Loucy (cell line): ENCODE measurements around the gene MYL11.
A peak's percentile ranks its signal among the peaks of the same experiment; 100 is the strongest.

ENCODE experiments used
- H2AFZ ChIP-seq: fragments of 200-600 bp; sonication (generic); 2 replicates; pipeline ENCODE4 v1.6.0; 2016; ENCODE audit warnings: antibody characterized with exemption, mild to moderate bottlenecking, low read length, moderate library complexity
- H3F3A ChIP-seq: fragments of 200-600 bp; 2 replicates; pipeline ENCODE4 v1.6.0; 2016; ENCODE audit warnings: antibody characterized with exemption, low read depth, mild to moderate bottlenecking
- H3K27me3 ChIP-seq: fragments of 200-600 bp; sonication (generic); 2 replicates; pipeline ENCODE4 v1.6.1; 2014; ENCODE audit warnings: low read length, mild to moderate bottlenecking; ENCODE audit not compliant: insufficient read depth, poor library complexity, severe bottlenecking
- H3K36me3 ChIP-seq: fragments of 200-600 bp; sonication (generic); 2 replicates; pipeline ENCODE4 v1.6.1; 2016; ENCODE audit warnings: low read length; ENCODE audit not compliant: insufficient read depth
- H3K4me1 ChIP-seq: fragments of 200-600 bp; sonication (generic); 2 replicates; pipeline ENCODE4 v1.5.1; 2014; ENCODE audit warnings: low read length, mild to moderate bottlenecking; ENCODE audit not compliant: insufficient read depth, poor library complexity, severe bottlenecking
- H3K4me2 ChIP-seq: fragments of 200-600 bp; sonication (generic); 2 replicates; pipeline ENCODE4 v1.6.0; 2014; ENCODE audit warnings: antibody characterized with exemption, low read length, low read depth, mild to moderate bottlenecking; ENCODE audit not compliant: poor library complexity, severe bottlenecking
- H3K4me3 ChIP-seq: fragments of 200-600 bp; sonication (generic); 2 replicates; pipeline ENCODE4 v1.5.1; 2014; ENCODE audit warnings: low read length, mild to moderate bottlenecking, mixed read lengths; ENCODE audit not compliant: poor library complexity, severe bottlenecking
- H3K79me2 ChIP-seq: fragments of 200-600 bp; sonication (generic); 2 replicates; pipeline ENCODE4 v1.6.1; 2014; ENCODE audit warnings: low read length; ENCODE audit not compliant: insufficient read depth
- H3K9ac ChIP-seq: fragments of 200-600 bp; sonication (generic); 2 replicates; pipeline ENCODE4 v1.6.0; 2014; ENCODE audit warnings: mild to moderate bottlenecking, low read depth, low read length, moderate library complexity; ENCODE audit not compliant: poor library complexity, severe bottlenecking
- H3K9me2 ChIP-seq: fragments of 200-600 bp; sonication (generic); replicated peaks from 2 replicates; pipeline ENCODE4 v1.6.1; 2016; ENCODE audit warnings: low read depth, low read length, mixed read lengths
- H3K9me3 ChIP-seq: fragments of 200-600 bp; sonication (generic); 2 replicates; pipeline ENCODE4 v1.6.1; 2014; ENCODE audit warnings: mild to moderate bottlenecking, antibody characterized with exemption, low read length, low read depth; ENCODE audit not compliant: insufficient read depth
- H4K20me1 ChIP-seq: fragments of 200-600 bp; sonication (generic); 2 replicates; pipeline ENCODE4 v1.6.0; 2014; ENCODE audit warnings: antibody characterized with exemption, low read length, mild to moderate bottlenecking; ENCODE audit not compliant: insufficient read depth, poor library complexity, severe bottlenecking
- EZH2phosphoT487 ChIP-seq: fragments of 200-600 bp; IDR thresholded peaks from 2 replicates; pipeline ENCODE4 v1.6.1; 2018; ENCODE audit warnings: antibody characterized with exemption, mild to moderate bottlenecking, moderate library complexity, borderline replicate concordance
- TF ChIP-seq, protein P1 (sequence below): fragments of 200-600 bp; sonication (generic); conservative IDR thresholded peaks from 2 replicates; pipeline ENCODE4 v1.5.1; 2014; ENCODE audit warnings: mild to moderate bottlenecking, antibody characterized with exemption, low read length

Gene MYL11

DNA sequence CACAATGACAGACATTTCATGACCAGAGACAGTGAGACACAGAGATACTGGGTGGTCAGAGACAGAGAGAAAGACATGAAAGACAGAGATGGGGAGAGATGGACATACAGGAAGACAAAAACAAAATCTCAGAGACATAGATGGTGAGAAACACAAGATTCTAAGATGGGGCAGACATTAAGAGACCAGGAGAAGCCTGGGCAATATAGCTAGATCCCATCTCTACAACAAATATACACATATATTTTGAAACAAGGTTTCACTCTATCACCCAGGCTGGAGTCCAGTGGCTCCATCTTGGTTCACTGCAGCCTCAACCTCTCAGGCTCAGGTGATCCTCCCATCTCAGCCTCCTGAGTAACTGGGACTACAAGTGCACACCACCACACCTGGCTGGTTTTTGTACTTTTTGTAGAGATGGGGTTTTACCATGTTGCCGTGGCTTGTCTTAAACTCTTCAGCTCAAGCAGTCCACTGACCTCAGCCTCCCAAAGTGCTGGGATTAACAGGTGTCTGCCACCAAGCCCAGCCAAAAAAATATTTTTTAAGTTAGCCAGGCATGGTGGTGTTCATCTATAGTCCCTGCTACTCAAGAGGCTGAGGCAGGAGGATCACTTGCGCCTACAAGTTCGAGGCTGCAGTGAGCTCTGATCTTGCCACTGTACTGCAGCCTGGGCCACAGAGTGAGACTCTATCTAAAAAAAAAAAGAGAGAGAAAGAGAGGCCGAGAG lies 5.6 kb downstream of the MYL11 start:
- Histone ChIP-seq H3F3A (peaks cover 16% of the 10 kb centered on the region), H3K36me3 (no peaks in the 10 kb centered on the region), H3K4me1 (peaks cover 61% of the 10 kb centered on the region)

GRCh38 chr16:30380803-30381208 lies 6.2 kb downstream of the MYL11 start:
- H3K4me1 ChIP-seq = peaks cover 61% of the 10 kb centered on the region

More for the DNA sequence above, 5.6 kb downstream of the MYL11 start:
- no peaks in the 10 kb centered on the region for H3K27me3 ChIP-seq
- peaks cover 13% of the 10 kb centered on the region for H4K20me1 ChIP-seq
- no peak overlapping the region for H2AFZ ChIP-seq
- no peaks in the 10 kb centered on the region for H3K9me3 ChIP-seq
- H3K4me3 ChIP-seq = peak overlapping the region; percentile 97
- H3K9ac ChIP-seq = peak overlapping the region; percentile 85
- H3K4me2 ChIP-seq = peak overlapping the region; percentile 88
- peaks cover 46% of the 10 kb centered on the region for H3K79me2 ChIP-seq
- TF ChIP-seq, protein P1, sequence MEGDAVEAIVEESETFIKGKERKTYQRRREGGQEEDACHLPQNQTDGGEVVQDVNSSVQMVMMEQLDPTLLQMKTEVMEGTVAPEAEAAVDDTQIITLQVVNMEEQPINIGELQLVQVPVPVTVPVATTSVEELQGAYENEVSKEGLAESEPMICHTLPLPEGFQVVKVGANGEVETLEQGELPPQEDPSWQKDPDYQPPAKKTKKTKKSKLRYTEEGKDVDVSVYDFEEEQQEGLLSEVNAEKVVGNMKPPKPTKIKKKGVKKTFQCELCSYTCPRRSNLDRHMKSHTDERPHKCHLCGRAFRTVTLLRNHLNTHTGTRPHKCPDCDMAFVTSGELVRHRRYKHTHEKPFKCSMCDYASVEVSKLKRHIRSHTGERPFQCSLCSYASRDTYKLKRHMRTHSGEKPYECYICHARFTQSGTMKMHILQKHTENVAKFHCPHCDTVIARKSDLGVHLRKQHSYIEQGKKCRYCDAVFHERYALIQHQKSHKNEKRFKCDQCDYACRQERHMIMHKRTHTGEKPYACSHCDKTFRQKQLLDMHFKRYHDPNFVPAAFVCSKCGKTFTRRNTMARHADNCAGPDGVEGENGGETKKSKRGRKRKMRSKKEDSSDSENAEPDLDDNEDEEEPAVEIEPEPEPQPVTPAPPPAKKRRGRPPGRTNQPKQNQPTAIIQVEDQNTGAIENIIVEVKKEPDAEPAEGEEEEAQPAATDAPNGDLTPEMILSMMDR = no peak
- no peak for TF ChIP-seq EZH2phosphoT487
- no peaks in the 10 kb centered on the region for H3K9me2 ChIP-seq

DNA sequence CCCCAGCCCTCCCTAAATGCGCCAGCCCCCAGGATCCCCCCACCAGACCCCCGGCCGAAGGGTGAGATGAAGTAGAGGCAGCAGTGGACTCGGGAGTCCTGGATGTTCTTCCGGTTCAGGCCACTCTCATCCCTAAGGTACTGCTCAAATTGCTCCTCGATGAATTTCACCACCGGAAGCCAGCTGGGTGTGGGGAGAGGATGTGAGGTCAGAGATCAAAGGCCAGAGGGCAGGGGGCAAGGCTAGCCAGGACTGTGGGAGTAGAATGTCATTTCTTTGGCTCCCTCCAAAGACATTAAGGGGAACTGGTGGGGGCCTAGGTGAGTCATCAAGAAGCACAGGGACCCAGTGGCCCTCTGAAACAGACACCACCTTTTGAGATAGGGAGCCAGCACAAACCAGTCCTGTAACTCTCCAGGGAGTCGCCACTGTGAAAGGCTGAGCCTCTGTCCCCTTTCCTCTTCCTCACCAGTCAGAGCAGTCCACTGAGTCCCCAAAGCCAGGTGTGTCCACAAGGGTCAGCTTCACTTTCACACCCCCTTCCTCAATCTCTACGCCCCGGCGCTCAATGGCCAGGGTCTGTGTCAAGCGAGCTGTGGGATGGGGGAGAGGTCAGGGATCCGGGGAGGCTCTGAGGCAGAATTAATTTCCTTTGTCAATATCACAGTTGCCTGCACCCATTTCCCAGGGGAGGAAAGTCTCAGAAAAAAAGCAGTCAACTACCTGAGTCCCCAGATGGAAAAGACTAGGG lies 6.9 kb downstream of the MYL11 start:
- Histone ChIP-seq H3K9me2 (no peaks in the 10 kb centered on the region), H2AFZ (no peak overlapping the region), H4K20me1 (peaks cover 13% of the 10 kb centered on the region), H3K9ac (peak overlapping the region; percentile 85), H3K36me3 (no peaks in the 10 kb centered on the region), H3F3A (peaks cover 16% of the 10 kb centered on the region), H3K79me2 (peaks cover 40% of the 10 kb centered on the region), H3K4me2 (peak overlapping the region; percentile 88), H3K27me3 (no peaks in the 10 kb centered on the region), H3K9me3 (no peaks in the 10 kb centered on the region), H3K4me3 (peak overlapping the region; percentile 94), H3K4me1 (peaks cover 58% of the 10 kb centered on the region)
- TF ChIP-seq, protein P1 = no peak
- TF ChIP-seq EZH2phosphoT487 = no peak

More at GRCh38 chr16:30380803-30381208, 6.2 kb downstream of the MYL11 start:
- no peaks in the 10 kb centered on the region for H3K9me2 ChIP-seq
- peak overlapping the region; percentile 94 for H3K4me3 ChIP-seq
- H3F3A ChIP-seq = peaks cover 16% of the 10 kb centered on the region
- H3K9ac ChIP-seq = peak overlapping the region; percentile 85
- TF ChIP-seq EZH2phosphoT487 = no peak
- TF ChIP-seq, protein P1 = no peak
- peaks cover 46% of the 10 kb centered on the region for H3K79me2 ChIP-seq
- H3K4me2 ChIP-seq = peak overlapping the region; percentile 88
- H4K20me1 ChIP-seq = peaks cover 13% of the 10 kb centered on the region
- H2AFZ ChIP-seq = no peak overlapping the region
- H3K27me3 ChIP-seq = no peaks in the 10 kb centered on the region
- H3K36me3 ChIP-seq = no peaks in the 10 kb centered on the region
- H3K9me3 ChIP-seq = no peaks in the 10 kb centered on the region
